ENCODE results near the gene CAMTA2.

DNA sequence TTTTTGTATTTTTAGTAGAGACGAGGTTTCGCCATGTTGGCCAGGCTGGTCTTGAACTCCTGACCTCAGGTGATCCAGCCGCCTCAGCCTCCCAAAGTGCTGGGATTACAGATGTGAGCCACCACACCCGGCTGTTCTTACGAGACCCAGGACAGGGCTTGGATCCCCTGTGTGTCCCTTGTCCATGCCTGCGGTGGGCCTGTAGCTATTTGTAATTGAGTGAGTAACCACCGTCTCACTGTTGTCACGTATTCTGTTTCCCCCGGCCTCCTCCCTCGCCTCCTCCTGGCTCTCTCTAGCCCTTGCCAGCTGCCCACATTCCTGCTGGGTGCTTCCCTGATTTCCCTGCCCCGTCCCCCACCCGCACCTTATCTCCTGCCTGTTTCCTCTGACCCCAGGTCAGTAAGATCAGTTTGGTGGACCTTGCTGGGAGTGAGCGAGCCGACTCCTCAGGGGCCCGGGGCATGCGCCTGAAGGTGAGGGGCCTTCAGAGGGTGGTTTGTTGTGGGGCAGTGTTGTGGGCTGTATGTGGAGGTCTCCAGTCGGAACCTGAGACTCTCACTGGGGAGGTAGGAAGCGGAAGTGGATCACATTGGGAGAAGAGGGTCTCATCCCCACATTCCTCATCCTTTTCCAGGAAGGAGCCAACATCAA is 15.9 kb upstream of the CAMTA2 start:
- TF ChIP-seq EZH2 (IDR thresholded peaks at IDR 0.05; ENCODE audit: low read depth): no peak
- no peak for TF ChIP-seq CTCF (conservative IDR thresholded peaks at IDR 0.05)
